ENCODE measurements around the gene ENPP3.
A peak's percentile ranks its signal among the peaks of the same experiment; 100 is the strongest.
"Not testable (repeated sequence)": the region's sequence is repeated elsewhere in the genome, so short reads cannot be mapped to it uniquely, and the experiment has no call there.

Gene ENPP3

GRCh38 chr6:131687022-131687421 is 49.9 kb downstream of the ENPP3 start:
- DNase-seq (ENCODE audit: low spot score), result no peak

GRCh38 chr6:131688286-131688685 is 51.2 kb downstream of the ENPP3 start:
- no peak for DNase-seq (ENCODE audit: low spot score)

GRCh38 chr6:131692031-131692430 is 54.9 kb downstream of the ENPP3 start:
- no peak for DNase-seq (ENCODE audit: low spot score)

GRCh38 chr6:131692589-131692988 is 55.5 kb downstream of the ENPP3 start:
- no peak for DNase-seq (ENCODE audit: low spot score)

- no peak for DNase-seq (ENCODE audit: low spot score)
Measured at GRCh38 chr6:131693384-131693783, 56.3 kb downstream of the ENPP3 start.

- peak; percentile 6 for DNase-seq (ENCODE audit: low spot score)
Measured at GRCh38 chr6:131694832-131695426, 57.8 kb downstream of the ENPP3 start.

- no peak for DNase-seq (ENCODE audit: low spot score)
Measured at GRCh38 chr6:131696956-131697355, 59.9 kb downstream of the ENPP3 start.

- not testable (repeated sequence) for DNase-seq (ENCODE audit: low spot score)
Measured at GRCh38 chr6:131700851-131701250, 63.7 kb downstream of the ENPP3 start.

- DNase-seq (ENCODE audit: low spot score), result not testable (repeated sequence)
Measured at GRCh38 chr6:131703905-131704304, 66.8 kb downstream of the ENPP3 start.

GRCh38 chr6:131710917-131711316 is 73.8 kb downstream of the ENPP3 start, which contains the start of gene CTAGE9:
Gene CTAGE9 (minus strand): TSS chr6:131711017. CDS start chr6:131711017, 0 bp downstream.
- DNase-seq (ENCODE audit: low spot score), result not testable (repeated sequence)

- DNase-seq (ENCODE audit: low spot score), result not testable (repeated sequence)
Measured at GRCh38 chr6:131715567-131715966, 78.5 kb downstream of the ENPP3 start.

- no peak for DNase-seq (ENCODE audit: low spot score)
Measured at GRCh38 chr6:131717836-131718542, 80.9 kb downstream of the ENPP3 start.

- no peak for DNase-seq (ENCODE audit: low spot score)
Measured at GRCh38 chr6:131721161-131721560, 84.1 kb downstream of the ENPP3 start.

GRCh38 chr6:131724114-131724513 is 87.0 kb downstream of the ENPP3 start:
- no peak for DNase-seq (ENCODE audit: low spot score)

GRCh38 chr6:131727467-131727866 is 90.4 kb downstream of the ENPP3 start:
- DNase-seq (ENCODE audit: low spot score), result no peak

- no peak for DNase-seq (ENCODE audit: low spot score)
Measured at GRCh38 chr6:131727868-131728267, 90.8 kb downstream of the ENPP3 start.

GRCh38 chr6:131728296-131728939 is 91.3 kb downstream of the ENPP3 start:
- no peak for DNase-seq (ENCODE audit: low spot score)

GRCh38 chr6:131729550-131729949 is 92.4 kb downstream of the ENPP3 start:
- no peak for DNase-seq (ENCODE audit: low spot score)

- DNase-seq (ENCODE audit: low spot score), result no peak
Measured at GRCh38 chr6:131730264-131730663, 93.2 kb downstream of the ENPP3 start.

- DNase-seq (ENCODE audit: low spot score), result no peak
Measured at GRCh38 chr6:131731224-131731623, 94.1 kb downstream of the ENPP3 start.

GRCh38 chr6:131733376-131734016 is 96.4 kb downstream of the ENPP3 start:
- DNase-seq (ENCODE audit: low spot score), result no peak

- no peak for DNase-seq (ENCODE audit: low spot score)
Measured at GRCh38 chr6:131736003-131736596, 99.0 kb downstream of the ENPP3 start.
